CD14-positive monocyte (primary cell): ENCODE results near the gene PLEKHA3. TPM values are rescaled to one million over a fixed set of nuclear protein-coding genes. Genes with fewer than 3 reads are reported as not detected.
A peak's percentile ranks its signal among the peaks of the same experiment; 100 is the strongest.

ENCODE experiments used
- DNase-seq, 3 donors: peaks; one replicate each; pipeline ENCODE4 v3.0.0-alpha.2; 2011 to 2022
- H2AFZ ChIP-seq: 2 replicates; pipeline ENCODE4 v1.6.0; 2012; ENCODE audit warnings: mild to moderate bottlenecking, low read depth, low read length, inconsistent platforms; ENCODE audit not compliant: insufficient read depth, poor library complexity, severe bottlenecking
- H3K27ac ChIP-seq, 2 donors: 1 replicate in 1 of 2; 2 replicates in 1 of 2; pipeline ENCODE4 v1.5.1; 2012 to 2013; ENCODE audit warnings: low read length in 2 of 2, control low read depth in 1 of 2, inconsistent platforms in 1 of 2, low read depth in 1 of 2, mild to moderate bottlenecking in 1 of 2
- H3K27me3 ChIP-seq, 2 donors: one replicate each; pipeline versions ENCODE4 v1.6.0 to v1.6.1; 2011 to 2013; ENCODE audit warnings: low read length in 2 of 2; ENCODE audit not compliant: control insufficient read depth in 2 of 2, insufficient read depth in 2 of 2
- H3K36me3 ChIP-seq, 2 donors: replicated peaks in 1 of 2; 1 replicate in 1 of 2; 2 replicates in 1 of 2; pipeline versions ENCODE4 v1.5.1 to v1.6.1; 2012 to 2013; ENCODE audit warnings: low read length in 2 of 2, control low read depth in 1 of 2, inconsistent platforms in 1 of 2, mild to moderate bottlenecking in 1 of 2; ENCODE audit not compliant: insufficient read depth in 2 of 2, control insufficient read depth in 1 of 2
- H3K4me1 ChIP-seq, 2 donors: 1 replicate in 1 of 2; 2 replicates in 1 of 2; pipeline versions ENCODE4 v1.5.1 to v1.6.1; 2012 to 2013; ENCODE audit warnings: low read length in 2 of 2, control low read depth in 1 of 2, inconsistent platforms in 1 of 2, mild to moderate bottlenecking in 1 of 2, moderate library complexity in 1 of 2; ENCODE audit not compliant: insufficient read depth in 2 of 2, control insufficient read depth in 1 of 2
- H3K4me2 ChIP-seq: replicated peaks from 2 replicates; pipeline ENCODE3; 2012; ENCODE audit warnings: low read length, moderate library complexity, mild to moderate bottlenecking; ENCODE audit not compliant: poor library complexity, severe bottlenecking; ENCODE audit errors: extremely low read depth
- H3K4me3 ChIP-seq, 3 experiments: fragments of 200-600 bp in 1 of 3; sonication (generic) in 1 of 3; replicated peaks in 1 of 3; 1 replicate in 2 of 3; 2 replicates in 1 of 3; pipeline ENCODE4 v1.5.1; 2011 to 2013; ENCODE audit warnings: low read length in 3 of 3, mild to moderate bottlenecking in 3 of 3, control low read depth in 2 of 3, low read depth in 2 of 3, inconsistent platforms in 1 of 3, moderate library complexity in 1 of 3
- H3K79me2 ChIP-seq: 2 replicates; pipeline ENCODE4 v1.6.0; 2012; ENCODE audit warnings: mild to moderate bottlenecking, control low read depth, inconsistent platforms, low read length, moderate library complexity; ENCODE audit not compliant: insufficient read depth
- H3K9ac ChIP-seq: 2 replicates; pipeline ENCODE4 v1.6.0; 2017; ENCODE audit warnings: low read length, mild to moderate bottlenecking; ENCODE audit not compliant: insufficient read depth, poor library complexity, severe bottlenecking
- H3K9me3 ChIP-seq, 2 donors: replicated peaks in 1 of 2; 1 replicate in 1 of 2; 2 replicates in 1 of 2; pipeline versions ENCODE4 v1.5.1 to v1.6.1; 2012 to 2013; ENCODE audit warnings: low read length in 2 of 2, control low read depth in 1 of 2; ENCODE audit not compliant: control insufficient read depth in 1 of 2, insufficient read depth in 1 of 2
- H4K20me1 ChIP-seq: 2 replicates; pipeline ENCODE4 v1.6.0; 2012; ENCODE audit warnings: mild to moderate bottlenecking, low read length, control low read depth, moderate library complexity; ENCODE audit not compliant: insufficient read depth
- H3K27ac Mint-ChIP-seq, 7 donors: one replicate each; pipeline ENCODE4 v1.8.0; 2020; ENCODE audit warnings: mild to moderate bottlenecking in 7 of 7, mixed read lengths in 7 of 7, moderate library complexity in 6 of 7, inconsistent platforms in 2 of 7
- H3K27me3 Mint-ChIP-seq, 3 donors: one replicate each; pipeline ENCODE4 v1.8.0; 2021 to 2022; ENCODE audit warnings: low read depth in 3 of 3, mild to moderate bottlenecking in 3 of 3, mixed read lengths in 3 of 3, moderate library complexity in 3 of 3, inconsistent platforms in 1 of 3
- H3K36me3 Mint-ChIP-seq, 2 donors: one replicate each; pipeline ENCODE4 v1.8.0; 2020; ENCODE audit warnings: mixed read lengths in 2 of 2, inconsistent platforms in 1 of 2, mild to moderate bottlenecking in 1 of 2
- H3K4me1 Mint-ChIP-seq: one replicate; pipeline ENCODE4 v1.8.0; 2020; ENCODE audit warnings: mild to moderate bottlenecking, mixed read lengths
- H3K4me3 Mint-ChIP-seq, 2 donors: one replicate each; pipeline ENCODE4 v1.8.0; 2020; ENCODE audit warnings: mild to moderate bottlenecking in 2 of 2, mixed read lengths in 2 of 2, moderate library complexity in 1 of 2
- H3K9me3 Mint-ChIP-seq, 7 donors: one replicate each; pipeline ENCODE4 v1.8.0; 2020 to 2022; ENCODE audit warnings: mixed read lengths in 7 of 7, mild to moderate bottlenecking in 6 of 7, moderate library complexity in 6 of 7, inconsistent platforms in 2 of 7
- CTCF ChIP-seq: fragments of 200-600 bp; IDR thresholded peaks from one replicate; pipeline ENCODE4 v1.8.0; 2022; ENCODE audit warnings: antibody characterized with exemption, mild to moderate bottlenecking
- WGBS: methylation state at CpG from one replicate; pipeline ENCODE4 v1.1.5; 2013; ENCODE audit warnings: missing lambda C conversion rate; ENCODE audit not compliant: insufficient coverage; 5-methylcytosine and 5-hydroxymethylcytosine counted together
- intact Hi-C, 2 donors: fragments of 100-400 bp; cut with micrococcal nuclease; formaldehyde crosslinking; loops; one replicate each; pipeline versions ENCODE4 v1.15.0 to v1.15.1; 2023
- polyA plus RNA-seq, 3 donors: library from polyadenylated mRNA; depleted of rRNA in 1 of 3; unstranded in 2 of 3; stranded (reverse) in 1 of 3; fragments of 300-500 nt in 2 of 3; fragments of >200 nt in 1 of 3; fragmentation: Illumina TruSeq in 2 of 3; gene quantifications; 1 replicate in 2 of 3; 2 replicates in 1 of 3; pipeline ENCODE4 v1.2.3, GENCODE V29; 2012 to 2021

PLEKHA3 gene
- polyA plus RNA-seq, 3 donors = 5.3 to 14.1 (median 13.4) TPM

DNA sequence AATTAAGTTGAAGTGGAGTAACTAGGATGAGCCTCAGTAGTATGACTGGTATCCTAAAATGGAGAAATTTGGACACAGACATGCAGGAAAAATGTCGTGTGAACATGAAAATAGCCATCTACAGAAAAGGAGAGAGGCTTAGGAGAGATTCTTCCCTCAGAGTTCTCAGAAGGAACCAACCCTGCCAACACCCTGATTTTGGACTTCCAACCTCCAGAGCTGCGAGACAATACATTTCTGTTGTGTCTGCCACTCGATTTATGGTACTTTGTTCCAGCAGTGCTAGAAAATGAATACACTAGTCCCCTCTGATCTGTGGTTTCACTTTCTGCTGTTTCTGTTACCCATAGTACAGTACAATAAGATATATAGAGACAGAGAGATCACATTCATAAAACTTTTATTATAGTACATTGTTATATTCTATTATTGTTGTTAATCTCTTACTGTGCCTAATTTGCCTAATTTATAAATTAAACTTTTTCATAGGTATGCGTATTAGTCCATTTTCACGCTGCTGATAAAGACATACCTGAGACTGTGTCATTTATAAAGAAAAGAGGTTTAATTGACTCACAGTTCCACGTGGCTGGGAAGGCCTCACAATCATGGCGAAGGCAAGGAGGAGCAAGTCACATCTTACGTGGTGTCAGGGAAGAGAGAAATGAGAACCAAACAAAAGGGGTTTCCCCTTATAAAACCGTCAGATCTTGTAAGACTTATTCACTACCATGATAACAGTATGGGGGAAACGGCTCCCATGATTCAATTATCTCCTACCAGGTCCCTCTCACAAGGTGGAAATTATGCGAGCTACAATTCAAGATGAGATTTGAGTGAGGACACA, 41.3 kb downstream of the PLEKHA3 start:
- peaks cover 22% of the 10 kb centered on the region for H3K4me1 Mint-ChIP-seq
- H3K36me3 ChIP-seq = peaks cover 7 to 31% of the 10 kb centered on the region in 2 donors

More for the DNA sequence above, 41.3 kb downstream of the PLEKHA3 start:
- H3K36me3 Mint-ChIP-seq = peaks cover 18 to 37% of the 10 kb centered on the region in 2 donors
- Histone ChIP-seq H3K27me3 (no peaks in the 10 kb centered on the region), H3K9ac (no peak overlapping the region), H3K9me3 (no peaks in the 10 kb centered on the region), H3K4me1 (peaks cover 9% of the 10 kb centered on the region in 2 donors), H3K27ac (no peak overlapping the region), H2AFZ (no peak overlapping the region), H3K4me2 (no peak overlapping the region), H3K79me2 (peaks cover 25% of the 10 kb centered on the region), H3K4me3 (no peak overlapping the region), H4K20me1 (no peaks in the 10 kb centered on the region)
- H3K27ac Mint-ChIP-seq = peak overlapping the region in 3 of 7 donors; percentile 12 to 69 (median 42)
- intact Hi-C loops = loop anchor here in 1 of 2 donors (5.0 kb wide), 1 partner anchor 39 kb away; the partner anchor contains the start of gene PLEKHA3
- peaks cover 0 to 12% (median 5%) of the 10 kb centered on the region in 7 donors for H3K9me3 Mint-ChIP-seq
- no peak for DNase-seq
- H3K27me3 Mint-ChIP-seq = no peaks in the 10 kb centered on the region
- no peak for TF ChIP-seq CTCF
- 100% methylated on average over 2 of the region's 11 CpGs for WGBS
- no peak overlapping the region for H3K4me3 Mint-ChIP-seq
